HUES6 (cell line): ENCODE measurements around the gene CCDC33.

Source experiments
- H3K27ac ChIP-seq: 2 replicates; pipeline ENCODE4 v1.7.0; 2013; ENCODE audit warnings: low read depth, mild to moderate bottlenecking, low read length, inconsistent platforms
- H3K27me3 ChIP-seq: 2 replicates; pipeline ENCODE4 v1.6.1; 2013; ENCODE audit warnings: low read length; ENCODE audit not compliant: control insufficient read depth, insufficient read depth
- H3K36me3 ChIP-seq: 2 replicates; pipeline ENCODE4 v1.6.1; 2013; ENCODE audit warnings: low read length; ENCODE audit not compliant: control insufficient read depth, insufficient read depth
- H3K4me1 ChIP-seq: 2 replicates; pipeline ENCODE4 v1.6.1; 2013; ENCODE audit warnings: low read length; ENCODE audit not compliant: control insufficient read depth, insufficient read depth
- H3K4me3 ChIP-seq: 2 replicates; pipeline ENCODE4 v1.5.1; 2013; ENCODE audit warnings: low read depth, low read length
- H3K9ac ChIP-seq: one replicate; pipeline ENCODE4 v1.6.1; 2013; ENCODE audit warnings: mild to moderate bottlenecking, low read length
- H3K9me3 ChIP-seq: 2 replicates; pipeline ENCODE4 v1.6.1; 2013; ENCODE audit warnings: low read depth, low read length; ENCODE audit not compliant: control insufficient read depth, insufficient read depth

Gene CCDC33

DNA sequence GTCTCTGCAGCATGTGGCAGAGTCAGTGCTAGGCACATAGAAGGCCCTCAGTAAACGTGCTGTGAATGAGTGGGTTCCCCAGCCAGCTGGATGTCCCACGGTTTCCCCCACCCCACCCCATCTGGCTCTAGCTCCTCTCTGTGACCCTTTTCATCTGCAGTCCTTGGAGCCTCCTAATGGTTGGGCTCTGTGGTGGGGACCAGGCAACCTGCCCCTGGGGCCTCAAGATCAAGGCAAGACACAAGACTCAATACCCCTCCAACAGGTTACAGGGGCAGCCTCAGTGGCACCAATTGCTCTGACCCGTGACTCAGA is 148.4 kb downstream of the CCDC33 start:
- Histone ChIP-seq H3K4me1 (peaks cover 28% of the 10 kb centered on the region; the same call in 1 of the 2 replicates), H3K36me3 (no peaks in the 10 kb centered on the region), H3K27me3 (no peaks in the 10 kb centered on the region), H3K9me3 (no peaks in the 10 kb centered on the region), H3K4me3 (no peak overlapping the region), H3K27ac (no peak overlapping the region), H3K9ac (no peak overlapping the region)

GRCh38 chr15:74384881-74385643 is 148.9 kb downstream of the CCDC33 start:
- Histone ChIP-seq H3K9ac (no peak overlapping the region), H3K27ac (no peak overlapping the region), H3K4me3 (no peak overlapping the region), H3K4me1 (peaks cover 29% of the 10 kb centered on the region; the same call in 1 of the 2 replicates), H3K9me3 (no peaks in the 10 kb centered on the region), H3K27me3 (no peaks in the 10 kb centered on the region), H3K36me3 (no peaks in the 10 kb centered on the region)

DNA sequence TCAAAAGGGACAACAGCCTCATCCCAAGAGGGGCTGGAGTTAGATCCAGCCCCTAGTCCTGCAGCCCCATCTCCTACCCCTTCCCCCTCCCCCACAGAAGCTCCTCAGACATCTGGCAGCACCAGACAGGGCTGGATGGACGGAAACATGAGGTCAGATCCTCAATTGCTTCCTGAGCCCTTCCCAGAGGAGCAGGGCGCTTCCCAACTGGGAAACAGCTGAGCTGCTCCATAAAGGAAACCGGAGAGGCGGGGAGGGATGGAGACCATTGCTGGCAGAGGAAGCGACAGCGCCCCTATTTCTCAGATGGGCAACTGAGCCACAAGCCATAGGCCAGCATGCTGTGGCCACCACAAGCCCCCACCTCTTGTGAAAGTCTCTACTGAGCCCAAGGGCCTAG is 149.6 kb downstream of the CCDC33 start:
- Histone ChIP-seq H3K9me3 (no peaks in the 10 kb centered on the region), H3K4me1 (peaks cover 29% of the 10 kb centered on the region; the same call in 1 of the 2 replicates), H3K9ac (no peak overlapping the region), H3K27ac (no peak overlapping the region), H3K27me3 (no peaks in the 10 kb centered on the region), H3K36me3 (no peaks in the 10 kb centered on the region), H3K4me3 (no peak overlapping the region)
